SIG-M5 treated with dmso at 0.1 percent for 504 hours (cell line): Measurements from ENCODE around the gene SND1.
"Not testable (repeated sequence)": the region's sequence is repeated elsewhere in the genome, so short reads cannot be mapped to it uniquely, and the experiment has no call there.

Experiments
- DNase-seq: peaks from one replicate; lab custom pipeline; 2025; ENCODE audit not compliant: unreplicated experiment; lab: John Stamatoyannopoulos, UW

Gene SND1

GRCh38 chr7:128107516-128107915 is 455.5 kb downstream of the SND1 start:
- not testable (repeated sequence) for DNase-seq

DNA sequence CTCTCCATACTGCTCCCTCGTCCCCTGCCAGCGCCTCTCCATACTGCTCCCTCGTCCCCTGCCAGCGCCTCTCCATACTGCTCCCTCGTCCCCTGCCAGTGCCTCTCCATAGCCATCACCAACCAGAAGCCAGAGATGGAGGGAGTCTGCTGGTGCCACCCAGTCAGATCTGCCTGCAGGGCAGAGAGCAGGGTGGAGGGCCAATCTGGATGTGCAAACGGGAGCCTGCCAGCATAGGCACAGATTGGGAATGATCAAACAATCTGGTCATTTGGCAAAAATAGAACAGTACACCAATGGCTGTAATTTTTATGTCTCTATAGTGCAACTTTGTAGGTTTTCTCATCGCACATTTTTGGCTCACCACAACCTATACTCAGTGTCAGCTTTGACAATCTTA is 456.1 kb downstream of the SND1 start:
- DNase-seq = no peak

DNA sequence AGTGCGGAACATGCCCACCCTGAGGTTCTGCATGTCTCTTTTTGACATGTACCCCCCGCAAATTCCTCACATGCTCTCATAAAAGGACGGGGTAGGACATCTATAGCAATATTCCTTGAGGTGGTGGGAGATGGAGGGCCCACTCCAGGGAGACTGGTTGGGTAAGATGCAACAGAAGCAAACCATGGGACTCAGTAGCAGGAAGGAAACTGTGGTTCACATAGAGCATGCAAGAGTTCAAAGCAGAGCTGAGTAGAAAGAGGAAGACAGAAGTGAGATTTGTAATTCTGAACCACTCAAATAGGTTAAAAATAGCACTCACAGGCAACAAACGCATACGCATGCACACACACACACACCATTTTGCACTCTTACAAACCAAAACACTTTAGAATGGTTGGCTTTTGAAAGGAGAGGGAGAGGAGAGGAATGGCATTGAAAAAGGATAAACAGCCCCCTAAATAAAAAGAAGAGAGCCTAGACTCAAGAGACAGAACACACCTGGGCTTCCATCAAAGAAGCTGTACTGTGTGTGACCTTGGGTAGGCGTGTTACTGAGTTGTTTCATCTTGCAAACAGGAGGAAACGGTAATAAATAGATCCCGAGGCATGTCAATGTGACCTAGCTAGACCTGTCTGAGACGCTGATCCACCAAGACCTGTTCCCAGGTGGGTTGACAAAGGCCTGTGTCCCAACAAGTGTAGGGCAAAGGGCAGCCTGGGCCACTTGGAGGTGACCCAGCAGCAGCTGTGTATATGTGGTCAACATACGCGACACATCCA is 456.8 kb downstream of the SND1 start:
- DNase-seq = peak; percentile 93

DNA sequence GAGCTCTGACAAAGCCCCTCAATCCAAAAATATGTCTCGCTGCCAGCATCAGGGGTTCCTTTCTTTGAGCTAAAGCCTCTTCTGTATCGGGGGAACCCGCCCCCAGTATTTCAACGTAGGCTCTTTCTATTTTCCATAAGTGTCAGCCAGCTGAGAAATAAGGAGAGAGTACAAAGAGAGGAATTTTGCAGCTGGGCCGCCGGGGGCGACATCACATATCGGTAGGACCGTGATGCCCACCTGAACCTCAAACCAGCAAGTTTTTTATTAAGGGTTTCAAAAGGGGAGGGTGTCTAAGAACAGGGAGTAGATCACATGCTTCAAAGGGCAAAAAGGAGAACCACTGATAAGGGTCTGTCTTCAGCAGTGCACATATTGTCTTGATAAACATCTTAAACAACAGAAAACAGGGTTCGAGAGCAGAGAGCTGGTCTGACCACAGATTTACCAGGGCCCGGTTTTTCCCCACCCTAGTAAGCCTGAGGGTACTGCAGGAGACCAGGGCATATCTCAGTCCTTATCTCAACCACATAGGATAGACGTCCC is 457.5 kb downstream of the SND1 start:
- not testable (repeated sequence) for DNase-seq

DNA sequence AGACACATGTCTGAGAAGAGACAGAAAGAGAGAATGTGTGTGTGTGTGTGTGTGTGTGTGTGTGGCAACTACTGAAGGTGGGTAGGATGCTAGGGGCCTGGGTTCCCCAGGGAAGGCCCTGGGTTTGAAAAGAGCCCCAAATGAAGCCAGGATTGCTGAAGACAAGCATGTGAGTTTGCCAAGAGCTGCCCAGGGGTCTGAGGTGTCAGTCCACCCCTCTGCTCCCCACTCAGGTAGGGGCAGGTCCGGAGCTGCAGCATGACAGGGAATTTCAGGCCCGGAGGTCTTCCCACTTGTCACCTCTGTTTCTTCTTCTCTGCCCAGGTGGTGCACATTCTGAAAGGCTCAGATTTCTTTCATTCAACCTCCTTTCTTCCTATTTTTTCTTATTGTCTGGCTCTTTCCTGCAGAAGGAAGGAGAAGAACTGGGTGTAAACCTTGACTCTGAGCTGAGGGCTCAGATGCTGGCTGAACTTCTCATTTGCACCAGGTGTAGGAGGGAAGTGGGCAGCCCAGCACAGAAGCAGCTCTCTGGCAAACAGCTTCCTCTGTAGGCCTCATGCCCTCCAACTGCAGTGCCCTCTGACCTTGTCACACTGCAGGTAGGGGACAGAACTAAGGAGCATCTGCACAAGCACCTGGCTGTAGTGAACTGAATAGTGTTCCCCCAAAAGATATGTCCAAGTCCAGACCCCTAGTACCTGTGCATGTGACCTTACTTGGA is 458.8 kb downstream of the SND1 start:
- DNase-seq = no peak

DNA sequence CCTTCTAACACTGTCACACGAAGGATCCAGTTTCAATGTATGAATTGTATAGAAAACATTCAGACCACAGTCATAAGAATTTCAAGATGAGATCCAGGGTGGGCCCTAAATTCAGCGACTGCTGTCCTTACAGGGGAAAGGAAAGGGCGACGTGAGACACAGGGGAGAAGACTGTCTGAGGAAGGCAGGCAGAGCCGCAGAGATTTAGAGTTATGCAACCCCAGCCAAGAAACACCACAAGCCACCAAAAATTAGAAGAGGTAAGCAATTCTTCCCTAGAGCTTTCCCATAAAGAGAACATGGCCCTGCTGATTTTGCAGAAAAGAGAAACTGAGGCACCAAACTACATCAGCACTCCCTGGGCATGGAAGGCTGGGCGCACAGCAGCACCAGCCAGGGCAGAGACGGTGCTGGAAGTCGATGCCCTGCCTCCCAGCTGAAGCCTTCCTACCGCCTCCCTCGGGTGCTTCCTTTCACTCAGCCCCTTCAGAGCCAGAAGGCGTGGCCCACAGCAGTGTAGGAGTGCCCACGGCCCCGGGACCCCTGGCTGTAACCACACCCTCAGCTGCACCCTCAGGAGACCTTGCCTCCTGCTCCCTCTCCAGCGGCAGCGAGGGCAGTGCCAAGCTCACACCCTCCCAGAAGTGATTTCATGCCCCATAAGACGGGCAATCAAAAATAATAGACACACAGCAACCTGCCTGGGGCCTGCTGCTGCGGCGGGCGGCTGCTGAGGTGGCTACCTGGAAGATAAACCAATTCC is 460.2 kb downstream of the SND1 start:
- no peak for DNase-seq

- no peak for DNase-seq
Observed at GRCh38 chr7:128112781-128113221, 460.8 kb downstream of the SND1 start.

GRCh38 chr7:128113839-128114238 is 461.8 kb downstream of the SND1 start:
- no peak for DNase-seq

- no peak for DNase-seq
Observed at GRCh38 chr7:128114806-128115205, 462.8 kb downstream of the SND1 start.

DNA sequence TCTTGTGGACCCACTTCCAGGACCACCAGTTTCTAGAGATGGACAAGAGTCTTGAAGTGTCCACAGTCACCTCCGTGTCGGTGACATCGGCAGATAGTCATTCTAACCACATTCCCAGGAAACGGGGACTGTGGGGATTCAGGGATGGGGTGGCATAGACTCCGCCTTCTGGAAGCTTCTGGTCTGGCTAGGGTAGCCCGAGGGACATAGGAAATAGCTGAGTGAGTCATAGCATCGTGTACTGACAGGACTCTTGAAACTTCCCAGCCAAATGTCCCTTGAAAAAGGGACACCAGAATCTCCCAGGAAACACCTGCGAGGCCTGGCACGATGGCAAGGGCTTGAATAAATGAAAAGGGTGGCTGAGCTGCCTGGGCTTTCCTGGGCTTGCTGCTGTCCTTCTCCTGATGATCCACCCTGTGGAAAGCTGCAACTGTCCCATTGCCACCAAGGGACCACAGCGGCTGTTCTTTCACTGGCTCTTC is 463.4 kb downstream of the SND1 start:
- DNase-seq = no peak

GRCh38 chr7:128115821-128116723 is 464.1 kb downstream of the SND1 start:
- no peak for DNase-seq

GRCh38 chr7:128116740-128117139 is 464.7 kb downstream of the SND1 start:
- DNase-seq = no peak

DNA sequence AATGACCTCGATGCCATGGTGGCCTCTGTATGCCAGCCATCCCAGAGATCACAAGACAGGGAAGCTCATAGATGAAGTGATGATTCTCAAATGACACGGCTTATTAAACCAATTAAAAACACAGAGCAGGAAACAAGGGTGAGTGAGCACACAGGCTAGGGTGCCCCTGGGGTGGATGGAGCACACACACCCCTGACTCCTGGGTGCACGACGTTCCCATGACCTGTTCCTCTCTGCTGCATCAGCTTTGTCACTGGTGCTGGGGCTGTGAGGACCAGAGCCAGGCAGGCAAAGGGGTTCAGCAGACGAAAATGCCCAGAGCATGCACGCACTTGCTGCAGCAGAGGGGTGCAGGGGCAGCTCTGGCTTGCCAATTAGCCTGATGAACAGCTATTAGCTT is 465.7 kb downstream of the SND1 start:
- no peak for DNase-seq

DNA sequence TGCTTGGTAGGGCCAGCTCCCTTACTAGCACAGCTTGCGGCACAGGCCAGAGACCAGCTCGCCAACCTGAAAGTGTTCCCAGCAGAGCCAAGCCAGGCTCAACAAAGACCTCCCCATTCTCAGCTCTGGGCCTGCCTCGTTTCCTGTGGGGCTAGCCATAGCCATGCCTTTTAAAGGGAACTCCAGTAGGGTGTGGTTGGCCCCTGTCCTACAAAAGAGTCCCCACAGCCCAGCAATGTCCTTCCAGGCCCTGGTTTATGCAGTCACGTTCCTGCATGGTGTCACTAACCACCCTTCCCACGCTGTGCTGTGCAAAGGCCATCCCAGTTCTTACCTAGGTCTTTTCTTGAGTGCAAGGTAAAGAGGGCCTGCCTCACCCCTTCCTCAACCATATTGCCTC is 467.0 kb downstream of the SND1 start:
- DNase-seq = no peak

GRCh38 chr7:128120116-128120515 is 468.1 kb downstream of the SND1 start:
- DNase-seq = no peak

GRCh38 chr7:128120976-128121490 is 469.0 kb downstream of the SND1 start:
- DNase-seq = no peak

GRCh38 chr7:128121711-128122530 is 469.9 kb downstream of the SND1 start:
- DNase-seq = peak; percentile 88

DNA sequence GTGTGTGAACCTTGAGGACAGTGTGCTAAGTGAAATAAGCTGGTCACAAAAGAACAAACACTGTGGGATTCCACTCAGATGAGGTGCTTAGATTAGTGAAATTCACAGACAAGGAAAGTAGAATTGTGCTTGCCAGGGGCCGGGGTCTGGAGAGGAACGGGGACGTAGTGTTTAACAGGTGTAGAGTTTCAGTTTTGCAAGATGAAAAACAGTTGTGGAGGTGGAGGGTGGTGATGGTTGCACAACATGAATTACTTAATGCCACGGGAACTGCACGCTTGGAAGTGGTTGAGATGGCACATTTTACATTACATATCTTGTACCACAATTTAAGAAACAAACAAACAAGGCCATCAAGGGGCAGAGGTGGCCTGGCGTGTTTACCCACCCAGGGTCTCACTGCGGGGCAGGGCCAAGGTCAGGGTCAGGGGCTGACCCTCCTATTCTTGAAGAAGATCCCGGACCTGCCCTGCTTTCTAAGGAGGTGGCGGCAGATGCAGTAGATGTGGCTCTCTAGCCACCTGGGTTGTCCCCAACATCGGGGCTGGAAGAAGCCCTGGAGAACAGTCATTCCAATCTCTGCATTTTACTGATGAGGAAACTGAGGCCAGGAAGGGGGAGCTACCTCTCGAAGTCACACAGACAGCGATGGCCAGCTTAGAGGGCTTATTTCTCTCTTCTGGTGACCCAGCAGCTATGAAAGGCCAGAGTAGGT is 470.7 kb downstream of the SND1 start:
- DNase-seq = peak; percentile 79
